Loucy (cell line): ENCODE measurements around the gene CAMLG.
A peak's percentile ranks its signal among the peaks of the same experiment; 100 is the strongest.

Experiments
- H2AFZ ChIP-seq: fragments of 200-600 bp; sonication (generic); 2 replicates; pipeline ENCODE4 v1.6.0; 2016; ENCODE audit warnings: antibody characterized with exemption, mild to moderate bottlenecking, low read length, moderate library complexity
- H3F3A ChIP-seq: fragments of 200-600 bp; 2 replicates; pipeline ENCODE4 v1.6.0; 2016; ENCODE audit warnings: antibody characterized with exemption, low read depth, mild to moderate bottlenecking
- H3K27me3 ChIP-seq: fragments of 200-600 bp; sonication (generic); 2 replicates; pipeline ENCODE4 v1.6.1; 2014; ENCODE audit warnings: low read length, mild to moderate bottlenecking; ENCODE audit not compliant: insufficient read depth, poor library complexity, severe bottlenecking
- H3K36me3 ChIP-seq: fragments of 200-600 bp; sonication (generic); 2 replicates; pipeline ENCODE4 v1.6.1; 2016; ENCODE audit warnings: low read length; ENCODE audit not compliant: insufficient read depth
- H3K4me1 ChIP-seq: fragments of 200-600 bp; sonication (generic); 2 replicates; pipeline ENCODE4 v1.5.1; 2014; ENCODE audit warnings: low read length, mild to moderate bottlenecking; ENCODE audit not compliant: insufficient read depth, poor library complexity, severe bottlenecking
- H3K4me2 ChIP-seq: fragments of 200-600 bp; sonication (generic); 2 replicates; pipeline ENCODE4 v1.6.0; 2014; ENCODE audit warnings: antibody characterized with exemption, low read length, low read depth, mild to moderate bottlenecking; ENCODE audit not compliant: poor library complexity, severe bottlenecking
- H3K4me3 ChIP-seq: fragments of 200-600 bp; sonication (generic); 2 replicates; pipeline ENCODE4 v1.5.1; 2014; ENCODE audit warnings: low read length, mild to moderate bottlenecking, mixed read lengths; ENCODE audit not compliant: poor library complexity, severe bottlenecking
- H3K79me2 ChIP-seq: fragments of 200-600 bp; sonication (generic); 2 replicates; pipeline ENCODE4 v1.6.1; 2014; ENCODE audit warnings: low read length; ENCODE audit not compliant: insufficient read depth
- H3K9ac ChIP-seq: fragments of 200-600 bp; sonication (generic); 2 replicates; pipeline ENCODE4 v1.6.0; 2014; ENCODE audit warnings: mild to moderate bottlenecking, low read depth, low read length, moderate library complexity; ENCODE audit not compliant: poor library complexity, severe bottlenecking
- H3K9me2 ChIP-seq: fragments of 200-600 bp; sonication (generic); replicated peaks from 2 replicates; pipeline ENCODE4 v1.6.1; 2016; ENCODE audit warnings: low read depth, low read length, mixed read lengths
- H3K9me3 ChIP-seq: fragments of 200-600 bp; sonication (generic); 2 replicates; pipeline ENCODE4 v1.6.1; 2014; ENCODE audit warnings: mild to moderate bottlenecking, antibody characterized with exemption, low read length, low read depth; ENCODE audit not compliant: insufficient read depth
- H4K20me1 ChIP-seq: fragments of 200-600 bp; sonication (generic); 2 replicates; pipeline ENCODE4 v1.6.0; 2014; ENCODE audit warnings: antibody characterized with exemption, low read length, mild to moderate bottlenecking; ENCODE audit not compliant: insufficient read depth, poor library complexity, severe bottlenecking
- EZH2phosphoT487 ChIP-seq: fragments of 200-600 bp; IDR thresholded peaks from 2 replicates; pipeline ENCODE4 v1.6.1; 2018; ENCODE audit warnings: antibody characterized with exemption, mild to moderate bottlenecking, moderate library complexity, borderline replicate concordance
- TF ChIP-seq, protein P1 (sequence below): fragments of 200-600 bp; sonication (generic); conservative IDR thresholded peaks from 2 replicates; pipeline ENCODE4 v1.5.1; 2014; ENCODE audit warnings: mild to moderate bottlenecking, antibody characterized with exemption, low read length

The CAMLG gene

DNA sequence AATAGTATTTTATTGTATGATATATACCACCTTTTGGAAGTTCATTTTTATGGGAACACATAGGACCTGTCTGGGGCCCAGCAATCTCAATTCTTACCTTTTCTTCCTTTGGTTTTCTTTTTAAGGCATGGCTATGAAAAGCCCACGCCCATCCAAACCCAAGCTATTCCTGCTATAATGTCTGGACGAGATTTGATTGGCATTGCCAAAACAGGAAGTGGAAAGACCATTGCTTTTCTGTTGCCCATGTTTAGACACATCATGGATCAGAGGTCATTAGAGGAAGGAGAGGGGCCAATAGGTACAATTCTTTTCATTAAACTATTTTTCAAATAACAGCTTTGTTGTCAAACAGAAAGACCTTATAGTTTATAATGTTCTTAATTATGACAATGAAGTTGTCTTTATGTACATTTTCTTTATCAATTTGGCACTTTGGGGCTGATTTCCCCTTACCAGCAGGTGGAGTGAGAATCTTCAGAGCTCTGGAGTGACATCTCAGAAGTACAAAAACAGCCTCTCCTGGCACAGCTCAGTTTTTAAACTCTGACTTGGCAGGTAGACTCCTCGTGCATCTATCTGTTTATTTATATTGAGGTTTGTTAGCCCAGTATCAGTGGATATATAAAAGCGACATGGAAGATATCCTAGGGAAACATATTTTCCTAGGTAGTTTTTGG, 46.0 kb downstream of the CAMLG start:
- Histone ChIP-seq H3F3A (no peaks in the 10 kb centered on the region), H3K27me3 (no peaks in the 10 kb centered on the region), H3K4me1 (no peaks in the 10 kb centered on the region), H3K4me2 (no peak overlapping the region), H3K4me3 (no peak overlapping the region), H3K36me3 (peaks cover 39% of the 10 kb centered on the region; the same call in 1 of the 2 replicates), H2AFZ (no peak overlapping the region), H3K9me3 (no peaks in the 10 kb centered on the region), H3K79me2 (no peaks in the 10 kb centered on the region), H3K9ac (no peak overlapping the region), H4K20me1 (no peaks in the 10 kb centered on the region), H3K9me2 (no peaks in the 10 kb centered on the region)
- no peak for TF ChIP-seq EZH2phosphoT487
- TF ChIP-seq, protein P1, sequence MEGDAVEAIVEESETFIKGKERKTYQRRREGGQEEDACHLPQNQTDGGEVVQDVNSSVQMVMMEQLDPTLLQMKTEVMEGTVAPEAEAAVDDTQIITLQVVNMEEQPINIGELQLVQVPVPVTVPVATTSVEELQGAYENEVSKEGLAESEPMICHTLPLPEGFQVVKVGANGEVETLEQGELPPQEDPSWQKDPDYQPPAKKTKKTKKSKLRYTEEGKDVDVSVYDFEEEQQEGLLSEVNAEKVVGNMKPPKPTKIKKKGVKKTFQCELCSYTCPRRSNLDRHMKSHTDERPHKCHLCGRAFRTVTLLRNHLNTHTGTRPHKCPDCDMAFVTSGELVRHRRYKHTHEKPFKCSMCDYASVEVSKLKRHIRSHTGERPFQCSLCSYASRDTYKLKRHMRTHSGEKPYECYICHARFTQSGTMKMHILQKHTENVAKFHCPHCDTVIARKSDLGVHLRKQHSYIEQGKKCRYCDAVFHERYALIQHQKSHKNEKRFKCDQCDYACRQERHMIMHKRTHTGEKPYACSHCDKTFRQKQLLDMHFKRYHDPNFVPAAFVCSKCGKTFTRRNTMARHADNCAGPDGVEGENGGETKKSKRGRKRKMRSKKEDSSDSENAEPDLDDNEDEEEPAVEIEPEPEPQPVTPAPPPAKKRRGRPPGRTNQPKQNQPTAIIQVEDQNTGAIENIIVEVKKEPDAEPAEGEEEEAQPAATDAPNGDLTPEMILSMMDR, result 0 out of 2 replicates have a peak, but pooled peaks have one; percentile 19

DNA sequence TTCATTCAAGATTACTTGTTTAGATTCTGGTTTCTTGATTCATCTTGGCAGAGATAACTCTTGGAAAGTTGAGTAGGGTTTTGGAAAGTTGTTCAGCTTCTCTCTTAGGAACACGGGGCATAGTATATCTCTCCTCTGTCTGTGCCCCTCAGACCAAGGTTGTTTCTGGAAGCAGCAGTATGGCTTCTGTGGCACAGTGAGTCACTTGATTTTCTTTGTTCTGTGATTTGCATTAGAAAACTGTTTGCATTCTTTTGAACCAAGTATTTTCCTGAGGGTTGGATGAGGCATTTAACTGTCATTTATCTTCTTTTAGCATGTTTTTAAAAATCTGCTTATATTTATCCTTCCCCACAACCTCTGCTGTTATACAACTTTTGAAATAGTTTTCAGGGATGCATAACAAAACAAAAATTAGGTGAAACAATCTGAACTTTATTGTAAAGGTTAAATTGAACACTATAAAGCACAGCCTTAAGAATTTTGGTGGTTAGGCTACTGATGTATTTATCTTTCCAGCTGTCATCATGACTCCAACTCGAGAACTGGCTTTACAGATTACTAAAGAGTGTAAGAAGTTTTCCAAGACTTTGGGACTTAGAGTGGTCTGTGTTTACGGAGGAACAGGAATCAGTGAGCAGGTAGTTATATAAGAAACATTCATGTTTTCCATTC, 46.7 kb downstream of the CAMLG start:
- no peaks in the 10 kb centered on the region for H3K9me3 ChIP-seq
- no peaks in the 10 kb centered on the region for H3K9me2 ChIP-seq
- no peaks in the 10 kb centered on the region for H3F3A ChIP-seq
- H3K4me3 ChIP-seq, result no peak overlapping the region
- H3K4me2 ChIP-seq, result no peak overlapping the region
- TF ChIP-seq, protein P1, result no peak
- no peak for TF ChIP-seq EZH2phosphoT487
- H2AFZ ChIP-seq, result no peak overlapping the region
- H4K20me1 ChIP-seq, result no peaks in the 10 kb centered on the region
- H3K79me2 ChIP-seq, result no peaks in the 10 kb centered on the region
- no peaks in the 10 kb centered on the region for H3K4me1 ChIP-seq
- no peaks in the 10 kb centered on the region for H3K27me3 ChIP-seq
- H3K36me3 ChIP-seq, result peaks cover 44% of the 10 kb centered on the region; the same call in 1 of the 2 replicates
- no peak overlapping the region for H3K9ac ChIP-seq

GRCh38 chr5:134787692-134788091, 49.3 kb downstream of the CAMLG start:
- no peaks in the 10 kb centered on the region for H3K9me3 ChIP-seq

More at GRCh38 chr5:134787692-134788091, 49.3 kb downstream of the CAMLG start:
- TF ChIP-seq EZH2phosphoT487, result no peak
- TF ChIP-seq, protein P1, result no peak
- Histone ChIP-seq H3K27me3 (no peaks in the 10 kb centered on the region), H3K36me3 (peaks cover 53% of the 10 kb centered on the region; the same call in 1 of the 2 replicates), H3F3A (no peaks in the 10 kb centered on the region), H3K4me1 (no peaks in the 10 kb centered on the region), H3K4me2 (no peak overlapping the region), H2AFZ (no peak overlapping the region), H3K4me3 (no peak overlapping the region), H3K9ac (no peak overlapping the region), H3K9me2 (no peaks in the 10 kb centered on the region), H3K79me2 (no peaks in the 10 kb centered on the region), H4K20me1 (no peaks in the 10 kb centered on the region)
